Bone marrow (tissue), 2 donors: Measurements from ENCODE around the gene WNK2.

Experiments used
- DNase-seq, 2 donors: peaks; one replicate each; lab custom pipeline; 2025; lab: John Stamatoyannopoulos, UW

Gene WNK2

DNA sequence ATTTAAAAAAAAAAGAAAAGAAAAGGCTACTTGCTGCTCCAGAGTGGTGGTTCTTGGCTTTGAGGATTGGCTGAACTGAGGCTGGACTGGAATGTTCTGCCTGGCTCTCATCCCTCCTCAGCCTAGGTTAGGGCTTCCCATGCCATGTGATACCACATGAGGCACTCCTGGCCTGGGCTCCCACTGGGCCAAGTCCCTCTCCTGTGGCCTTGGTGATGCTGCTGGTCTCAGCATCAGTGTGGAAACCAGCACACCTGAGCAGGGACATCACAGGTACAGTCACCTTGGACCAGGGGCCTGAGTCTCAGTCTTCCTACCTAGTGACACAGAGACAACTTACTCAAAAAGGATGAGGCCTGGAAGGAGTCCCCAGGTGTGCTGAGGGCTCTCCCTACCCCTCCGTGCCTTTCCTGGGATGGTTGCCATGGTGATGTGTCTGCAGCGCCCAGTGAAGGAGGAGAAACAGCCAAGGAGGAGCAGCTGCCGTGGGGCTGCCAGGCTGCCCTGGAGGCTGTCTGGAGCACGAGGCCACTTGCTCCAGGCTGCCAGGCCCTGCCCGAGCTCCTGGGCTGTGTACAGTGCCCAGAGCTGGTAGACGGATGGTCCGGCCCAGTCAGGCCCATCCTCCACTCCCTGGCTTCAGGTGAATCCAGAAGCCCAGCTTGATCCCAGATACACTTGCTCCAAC lies 71.0 kb downstream of the WNK2 start:
- no peak for DNase-seq

GRCh38 chr9:93255494-93255867 lies 71.5 kb downstream of the WNK2 start:
- no peak for DNase-seq

GRCh38 chr9:93255994-93256877 lies 72.3 kb downstream of the WNK2 start:
- DNase-seq, result no peak

- DNase-seq, result no peak
These were observed 73.2 kb downstream of the WNK2 start for GRCh38 chr9:93256878-93257807.

- no peak for DNase-seq
These were observed 73.9 kb downstream of the WNK2 start for GRCh38 chr9:93257808-93258331.

- DNase-seq, result no peak
These were observed 74.5 kb downstream of the WNK2 start for GRCh38 chr9:93258419-93258817.

- DNase-seq, result no peak
These were observed 75.0 kb downstream of the WNK2 start for GRCh38 chr9:93258818-93259489.

DNA sequence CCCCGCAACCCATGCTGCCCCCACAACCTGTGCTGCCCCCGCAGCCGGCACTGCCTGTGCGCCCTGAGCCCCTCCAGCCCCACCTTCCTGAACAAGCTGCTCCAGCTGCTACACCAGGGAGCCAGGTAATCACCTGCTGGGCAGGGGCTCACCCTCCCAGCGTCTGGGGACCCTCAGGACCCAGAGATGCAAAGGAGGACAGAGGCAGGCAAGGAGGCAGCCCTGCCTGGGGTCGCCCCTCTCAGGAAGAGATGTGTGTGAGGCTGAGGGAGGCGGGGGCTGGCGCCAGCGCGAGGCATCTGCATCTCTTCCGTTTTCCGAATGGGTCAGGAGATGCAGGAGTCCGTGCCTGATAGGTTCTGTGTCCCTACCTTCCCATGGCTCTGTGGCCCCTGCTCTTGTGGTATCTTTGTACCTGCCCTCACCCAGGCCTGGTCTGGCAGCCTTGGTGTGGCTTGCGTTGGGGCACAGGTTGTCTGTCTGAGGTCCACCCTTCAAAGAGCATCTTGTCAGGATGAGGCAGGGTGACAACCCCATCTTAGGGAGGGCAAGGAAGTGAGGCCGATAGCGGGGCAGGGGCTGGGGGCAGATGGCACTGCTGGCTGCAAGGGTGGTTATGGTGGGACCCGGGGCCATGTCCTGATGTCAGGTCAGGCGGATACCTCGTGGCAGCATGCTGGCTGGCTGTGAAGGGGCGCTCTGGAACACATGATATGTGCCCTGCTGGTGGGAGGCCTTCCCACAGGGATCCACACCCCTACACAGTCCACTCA lies 75.7 kb downstream of the WNK2 start:
- DNase-seq, result no peak

DNA sequence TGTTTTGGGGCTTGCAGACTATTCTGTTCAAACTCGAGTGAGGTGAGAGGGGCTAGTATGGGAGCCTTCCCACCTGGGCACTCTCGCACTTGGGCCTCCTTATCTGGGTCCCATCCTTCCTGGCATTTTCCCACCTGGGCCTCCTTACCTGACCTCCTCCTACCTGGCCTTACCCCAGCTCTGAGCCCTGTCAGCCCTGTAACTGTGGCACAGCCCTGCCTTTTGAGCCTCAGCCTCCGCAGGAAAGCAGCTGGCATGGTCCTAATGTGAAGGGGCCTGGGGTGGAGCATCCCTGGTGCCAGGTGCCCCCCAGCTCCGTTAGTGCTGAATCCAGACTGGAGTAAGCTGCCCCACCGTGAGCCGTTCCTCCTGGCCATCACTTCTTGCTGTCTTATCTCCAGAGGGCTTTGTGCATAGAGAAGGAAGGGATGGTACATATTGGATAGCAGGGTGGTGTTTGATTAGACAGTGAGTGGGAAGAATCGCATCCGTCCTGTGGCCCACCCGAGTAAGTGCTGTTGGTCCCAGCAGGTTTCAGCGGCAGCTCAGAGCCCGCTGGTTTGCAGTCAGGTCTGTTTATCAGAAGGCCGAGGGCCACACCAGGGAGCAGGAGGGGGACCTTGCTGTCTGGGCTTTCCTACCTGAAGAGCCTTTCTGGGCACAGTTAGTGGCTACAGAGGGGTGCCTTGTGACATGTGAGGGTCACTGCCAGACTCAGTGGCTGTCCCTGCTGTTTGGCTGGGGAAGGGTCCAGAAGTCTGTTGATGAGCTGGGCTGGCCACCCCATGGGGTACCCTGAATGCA lies 76.5 kb downstream of the WNK2 start:
- no peak for DNase-seq

DNA sequence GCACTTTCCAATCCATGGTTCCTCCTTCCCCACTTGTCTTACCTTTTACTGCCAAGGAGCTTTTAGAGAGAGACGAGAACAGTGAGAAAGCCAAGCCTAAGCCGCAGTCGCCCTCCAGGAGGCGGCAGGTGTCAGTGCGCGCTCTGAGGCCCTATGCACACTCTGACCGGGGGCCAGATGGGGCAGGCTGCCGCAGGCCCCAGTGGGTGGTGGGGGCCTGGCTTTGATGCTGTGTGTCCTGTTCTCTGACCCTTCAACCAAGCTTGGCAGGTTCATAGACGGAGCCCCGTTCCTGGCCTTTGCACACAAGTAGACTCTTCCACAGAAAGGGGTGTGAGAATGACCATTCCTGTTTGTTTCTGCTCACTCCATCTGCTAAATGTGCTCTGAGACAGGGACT lies 77.3 kb downstream of the WNK2 start:
- DNase-seq, result no peak

DNA sequence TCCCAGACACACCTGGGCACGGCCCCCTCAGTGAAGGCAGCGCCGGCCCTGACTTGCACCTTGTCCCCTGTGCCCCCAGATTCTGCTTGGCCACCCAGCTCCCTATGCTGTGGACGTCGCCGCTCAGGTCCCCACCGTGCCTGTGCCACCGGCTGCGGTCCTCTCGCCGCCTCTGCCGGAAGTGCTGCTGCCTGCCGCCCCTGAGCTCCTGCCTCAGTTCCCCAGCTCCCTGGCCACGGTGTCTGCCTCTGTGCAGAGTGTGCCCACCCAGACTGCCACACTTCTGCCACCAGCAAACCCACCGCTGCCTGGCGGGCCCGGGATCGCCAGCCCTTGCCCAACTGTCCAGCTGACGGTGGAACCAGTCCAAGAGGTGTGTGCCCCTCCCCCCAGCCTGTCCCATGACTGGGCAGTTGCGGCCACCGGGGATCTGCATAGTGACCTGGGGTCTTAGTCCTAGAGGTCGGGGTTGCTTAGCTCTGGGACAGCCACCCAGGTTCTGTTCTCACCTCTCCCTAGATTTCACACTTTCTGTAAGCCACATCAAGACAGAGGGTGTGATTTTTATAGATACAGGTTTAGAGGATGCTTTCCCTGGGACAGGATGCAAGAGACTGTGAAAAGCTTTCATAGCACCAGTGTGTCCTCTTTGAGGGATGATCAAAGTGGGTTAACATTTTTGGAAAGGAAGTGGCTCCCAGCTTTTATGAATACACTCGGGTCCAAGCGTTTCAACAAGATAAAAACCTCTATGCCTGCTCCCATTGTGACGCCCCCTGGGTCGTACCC lies 78.0 kb downstream of the WNK2 start:
- no peak for DNase-seq

DNA sequence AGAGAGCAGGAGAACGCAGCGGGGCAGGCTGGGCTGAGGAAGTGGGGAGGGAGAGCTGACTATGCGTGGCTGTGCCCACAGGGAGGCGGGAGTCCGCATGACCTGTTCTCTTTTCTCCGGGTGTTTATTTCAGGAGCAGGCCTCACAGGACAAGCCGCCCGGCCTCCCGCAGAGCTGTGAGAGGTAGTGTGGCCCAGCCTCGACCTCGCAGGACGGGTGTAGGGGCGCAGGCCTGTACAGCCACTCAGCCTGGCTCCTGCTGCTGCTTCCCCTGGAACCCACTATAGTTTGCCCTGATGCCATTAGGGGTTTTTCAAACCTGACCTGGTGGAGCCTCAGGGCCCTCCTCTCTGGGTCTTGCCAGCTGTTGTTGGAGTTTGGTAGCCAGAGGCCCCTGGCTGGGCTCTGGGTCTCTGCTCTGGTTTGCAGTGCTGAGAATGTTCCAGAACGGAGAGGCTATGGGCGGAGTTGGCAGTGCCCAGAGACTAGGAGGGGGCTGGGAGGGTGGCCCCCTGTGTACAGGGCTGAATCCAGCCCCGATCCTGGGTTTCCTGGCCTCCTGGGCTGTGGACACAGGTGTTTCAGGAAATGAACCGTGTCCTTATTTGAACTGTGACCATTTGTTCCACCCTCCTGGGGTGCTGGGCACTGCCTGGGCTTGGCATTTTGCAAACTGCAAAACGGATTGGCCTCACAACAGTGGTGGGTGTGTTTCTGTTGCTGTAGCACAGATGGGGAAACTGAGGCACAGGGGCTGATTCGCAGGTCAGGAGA lies 78.8 kb downstream of the WNK2 start:
- no peak for DNase-seq

DNA sequence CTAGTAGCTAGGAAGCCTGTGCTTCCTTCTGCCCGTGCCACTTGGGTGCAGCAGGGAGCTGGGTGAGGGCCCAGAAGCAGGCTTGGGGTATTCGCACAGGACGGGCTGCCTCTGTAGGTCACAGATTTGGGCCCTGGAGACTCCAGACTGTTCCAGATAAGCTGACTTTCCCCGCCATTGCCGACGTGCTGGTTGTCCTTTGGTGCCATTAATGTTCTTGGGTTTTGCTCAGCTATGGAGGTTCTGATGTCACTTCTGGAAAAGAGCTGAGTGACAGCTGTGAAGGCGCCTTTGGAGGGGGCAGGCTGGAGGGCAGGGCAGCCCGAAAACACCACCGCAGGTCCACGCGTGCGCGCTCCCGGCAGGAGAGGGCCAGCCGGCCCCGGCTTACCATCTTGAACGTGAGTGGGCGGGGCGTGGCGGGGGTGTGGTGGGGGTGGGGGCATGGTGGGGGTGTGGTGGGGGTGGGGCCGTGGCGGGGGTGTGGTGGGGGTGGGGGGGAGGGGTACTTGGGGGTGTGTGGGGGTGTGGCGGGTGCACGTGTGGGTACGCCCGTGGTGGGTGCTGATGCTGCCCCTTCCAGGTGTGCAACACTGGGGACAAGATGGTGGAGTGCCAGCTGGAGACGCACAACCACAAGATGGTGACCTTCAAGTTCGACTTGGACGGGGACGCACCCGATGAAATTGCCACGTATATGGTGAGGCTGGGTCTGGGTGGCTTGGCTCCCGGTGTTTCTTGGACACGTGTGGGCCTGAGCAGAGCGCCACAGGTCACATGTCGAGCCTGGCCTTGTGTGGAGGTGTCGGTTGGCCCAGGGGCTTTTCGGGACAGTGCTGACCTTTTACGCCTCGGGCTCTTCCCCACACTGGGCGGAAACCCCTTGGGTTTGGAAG lies 79.6 kb downstream of the WNK2 start:
- DNase-seq, result no peak

GRCh38 chr9:93264338-93265125 lies 80.6 kb downstream of the WNK2 start:
- DNase-seq, result no peak

DNA sequence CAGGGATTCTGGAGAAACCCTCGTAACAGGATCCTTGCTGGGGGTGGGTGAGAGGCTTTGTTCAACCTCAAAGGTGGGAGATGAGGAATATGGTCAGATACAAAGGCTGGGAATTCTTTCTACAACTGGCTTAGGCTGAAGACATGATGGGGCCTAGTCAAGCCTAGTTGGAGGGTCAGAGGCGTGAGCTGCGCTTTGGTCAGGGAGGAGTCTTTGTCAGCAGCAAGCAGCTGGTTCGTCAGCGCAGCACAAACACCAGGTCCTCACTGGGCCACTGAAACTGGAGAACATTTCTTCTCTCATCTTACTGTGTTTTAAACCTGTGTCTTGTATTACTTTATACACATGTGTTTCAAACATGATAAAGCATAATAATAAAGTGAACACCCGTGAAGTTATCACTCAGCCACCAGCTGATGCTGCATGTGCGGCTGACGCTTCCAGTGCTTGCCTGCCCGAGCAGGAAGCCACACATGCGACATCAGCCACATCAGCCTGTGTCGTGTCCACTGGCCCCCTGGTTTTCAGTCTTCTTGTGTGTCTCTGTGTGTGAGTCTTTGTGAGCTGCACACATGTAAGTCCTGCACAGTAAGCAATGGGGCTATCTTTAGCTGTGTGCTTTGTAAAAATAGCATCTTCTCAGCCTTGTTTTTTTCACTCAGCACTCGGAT lies 81.5 kb downstream of the WNK2 start:
- no peak for DNase-seq

GRCh38 chr9:93265972-93266371 lies 82.0 kb downstream of the WNK2 start:
- no peak for DNase-seq
